Measurements from ENCODE around the gene OR4D5.

DNA sequence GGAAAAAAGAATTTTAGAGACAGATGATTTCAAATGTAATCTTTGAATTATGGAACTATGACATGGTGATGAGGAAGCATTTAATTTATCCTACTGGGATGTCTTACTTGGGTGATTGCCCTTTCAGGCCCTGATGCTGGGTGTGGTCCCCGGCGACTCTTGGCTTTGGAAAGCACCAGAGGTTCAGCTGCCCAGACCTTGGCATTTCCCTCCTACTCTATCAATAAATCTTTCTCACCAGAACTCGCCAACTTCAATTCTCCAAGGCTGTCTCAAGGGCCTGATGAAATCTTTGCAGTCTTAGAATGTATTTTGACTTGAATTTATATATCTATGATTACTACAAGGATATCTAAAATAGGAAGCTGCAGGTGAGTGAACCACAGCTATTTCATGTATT lies 18.5 kb upstream of the OR4D5 start:
- TF ChIP-seq EZH2 (optimal IDR thresholded peaks at IDR 0.05; ENCODE audit: low read depth, low read length) (no peak), EZH2phosphoT487 (IDR thresholded peaks at IDR 0.05; ENCODE audit: low read length) (no peak)
- TF ChIP-seq, protein P1, sequence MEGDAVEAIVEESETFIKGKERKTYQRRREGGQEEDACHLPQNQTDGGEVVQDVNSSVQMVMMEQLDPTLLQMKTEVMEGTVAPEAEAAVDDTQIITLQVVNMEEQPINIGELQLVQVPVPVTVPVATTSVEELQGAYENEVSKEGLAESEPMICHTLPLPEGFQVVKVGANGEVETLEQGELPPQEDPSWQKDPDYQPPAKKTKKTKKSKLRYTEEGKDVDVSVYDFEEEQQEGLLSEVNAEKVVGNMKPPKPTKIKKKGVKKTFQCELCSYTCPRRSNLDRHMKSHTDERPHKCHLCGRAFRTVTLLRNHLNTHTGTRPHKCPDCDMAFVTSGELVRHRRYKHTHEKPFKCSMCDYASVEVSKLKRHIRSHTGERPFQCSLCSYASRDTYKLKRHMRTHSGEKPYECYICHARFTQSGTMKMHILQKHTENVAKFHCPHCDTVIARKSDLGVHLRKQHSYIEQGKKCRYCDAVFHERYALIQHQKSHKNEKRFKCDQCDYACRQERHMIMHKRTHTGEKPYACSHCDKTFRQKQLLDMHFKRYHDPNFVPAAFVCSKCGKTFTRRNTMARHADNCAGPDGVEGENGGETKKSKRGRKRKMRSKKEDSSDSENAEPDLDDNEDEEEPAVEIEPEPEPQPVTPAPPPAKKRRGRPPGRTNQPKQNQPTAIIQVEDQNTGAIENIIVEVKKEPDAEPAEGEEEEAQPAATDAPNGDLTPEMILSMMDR (IDR thresholded peaks at IDR 0.05; ENCODE audit: low read length) = no peak
